Peyer's patch (tissue), 4 donors: ENCODE measurements around the gene SLC26A1. TPM values are rescaled to one million over a fixed set of nuclear protein-coding genes. Genes with fewer than 3 reads are reported as not detected.

Experiments
- DNase-seq, 3 donors: peaks; one replicate each; pipeline ENCODE4 v3.0.0-alpha.2; 2017 to 2019
- H3K27ac ChIP-seq, 4 donors: fragments of 200-600 bp; sonication (generic); one replicate each; pipeline ENCODE4 v1.5.1; 2016 to 2019
- H3K27me3 ChIP-seq, 2 donors: fragments of 200-600 bp; sonication (generic); one replicate each; pipeline ENCODE4 v1.5.1; 2019
- H3K36me3 ChIP-seq, 3 donors: fragments of 200-600 bp; sonication (generic); one replicate each; pipeline ENCODE4 v1.5.1; 2016 to 2019
- H3K4me1 ChIP-seq, 4 donors: fragments of 200-600 bp; sonication (generic); one replicate each; pipeline ENCODE4 v1.5.1; 2016 to 2019
- H3K4me3 ChIP-seq, 4 donors: fragments of 200-600 bp; sonication (generic); 1 replicate in 3 of 4; 2 replicates in 1 of 4; pipeline ENCODE4 v1.5.1; 2016 to 2019; ENCODE audit warnings: mild to moderate bottlenecking in 1 of 4
- H3K9me3 ChIP-seq, 4 donors: fragments of 200-600 bp; sonication (generic); one replicate each; pipeline ENCODE4 v1.5.1; 2016 to 2019; ENCODE audit warnings: mild to moderate bottlenecking in 1 of 4
- CTCF ChIP-seq, 6 experiments: fragments of 450-650 bp in 4 of 6; fragments of 200-600 bp in 2 of 6; sonication (generic) in 1 of 6; IDR thresholded peaks; one replicate each; pipeline ENCODE4 v1.5.1; 2017 to 2019; ENCODE audit warnings: antibody characterized with exemption in 6 of 6, mild to moderate bottlenecking in 3 of 6, moderate library complexity in 1 of 6
- POLR2A ChIP-seq, 2 donors: fragments of 450-650 bp; IDR thresholded peaks; one replicate each; pipeline ENCODE4 v1.5.1; 2017; ENCODE audit warnings: antibody characterized with exemption in 2 of 2, mild to moderate bottlenecking in 2 of 2, moderate library complexity in 2 of 2
- total RNA-seq, 4 donors: library from RNA; depleted of rRNA; stranded (reverse); fragments of >200 nt; gene quantifications; one replicate each; pipeline ENCODE4 v1.1.0, GENCODE V29; 2016

SLC26A1 gene
- total RNA-seq, 4 donors from 2014 or later = 0.83 to 35.7 (median 24.3) TPM

- TF ChIP-seq POLR2A (IDR thresholded peaks at IDR 0.05) = no peak
- no peak for TF ChIP-seq CTCF (IDR thresholded peaks at IDR 0.05)
- no peak overlapping the region for H3K27ac ChIP-seq
- DNase-seq = no peak
- no peaks in the 10 kb centered on the region for H3K9me3 ChIP-seq
- no peak overlapping the region for H3K4me3 ChIP-seq
- peaks cover 0 to 23% (median 0%) of the 10 kb centered on the region in 3 donors for H3K36me3 ChIP-seq
- peaks cover 3 to 30% (median 12%) of the 10 kb centered on the region in 4 donors for H3K4me1 ChIP-seq
- no peaks in the 10 kb centered on the region for H3K27me3 ChIP-seq
Measured at GRCh38 chr4:990746-991367, 2.3 kb downstream of the SLC26A1 start.

GRCh38 chr4:989722-990471 is 3.3 kb downstream of the SLC26A1 start:
- Histone ChIP-seq H3K4me1 (peaks cover 3 to 39% (median 16%) of the 10 kb centered on the region in 4 donors), H3K4me3 (no peak overlapping the region), H3K9me3 (no peaks in the 10 kb centered on the region), H3K27me3 (no peaks in the 10 kb centered on the region), H3K36me3 (peaks cover 0 to 23% (median 0%) of the 10 kb centered on the region in 3 donors), H3K27ac (no peak overlapping the region)
- TF ChIP-seq CTCF (IDR thresholded peaks at IDR 0.05) = no peak
- no peak for TF ChIP-seq POLR2A (IDR thresholded peaks at IDR 0.05)
- no peak for DNase-seq

GRCh38 chr4:988726-989721 is 4.2 kb downstream of the SLC26A1 start:
- Histone ChIP-seq H3K27ac (no peak overlapping the region), H3K9me3 (no peaks in the 10 kb centered on the region), H3K27me3 (no peaks in the 10 kb centered on the region), H3K4me1 (peaks cover 3 to 47% (median 16%) of the 10 kb centered on the region in 4 donors), H3K36me3 (peaks cover 0 to 23% (median 0%) of the 10 kb centered on the region in 3 donors), H3K4me3 (no peak overlapping the region)
- TF ChIP-seq POLR2A (IDR thresholded peaks at IDR 0.05) (no peak), CTCF (IDR thresholded peaks at IDR 0.05) (no peak)
- DNase-seq = no peak

- Histone ChIP-seq H3K9me3 (no peaks in the 10 kb centered on the region), H3K27me3 (no peaks in the 10 kb centered on the region), H3K4me3 (peak overlapping the region; percentile 57 to 98 (median 72)), H3K4me1 (peaks cover 1 to 43% (median 16%) of the 10 kb centered on the region in 4 donors), H3K27ac (peak overlapping the region in 3 of 4 donors; percentile 75 to 86 (median 79)), H3K36me3 (peaks cover 0 to 23% (median 0%) of the 10 kb centered on the region in 3 donors)
- no peak for TF ChIP-seq CTCF (IDR thresholded peaks at IDR 0.05)
- no peak for TF ChIP-seq POLR2A (IDR thresholded peaks at IDR 0.05)
- no peak for DNase-seq
Measured at GRCh38 chr4:987624-988513, 5.3 kb downstream of the SLC26A1 start.
